ENCODE results near the gene DLG5. TPM values are rescaled to one million over a fixed set of nuclear protein-coding genes. Genes with fewer than 3 reads are reported as not detected.
A peak's percentile ranks its signal among the peaks of the same experiment; 100 is the strongest.

Gene DLG5
- total RNA-seq, 2 experiments from 2014 or later = 2.1 to 2.3 TPM

GRCh38 chr10:77898323-77899079 is 28.1 kb downstream of the DLG5 start:
- ATAC-seq = no peak
- Mint-ChIP-seq H3K27me3 (peaks cover 2% of the 10 kb centered on the region), H3K9me3 (ENCODE audit: low read depth) (no peaks in the 10 kb centered on the region), H3K27ac (no peak overlapping the region), H3K4me3 (no peak overlapping the region), H3K36me3 (ENCODE audit: low read depth) (no peaks in the 10 kb centered on the region), H3K4me1 (peaks cover 2% of the 10 kb centered on the region)
- intact Hi-C loops (cut with DNase I, micrococcal nuclease) = no loop called here
- ChIA-PET POLR2A (interaction anchor here (0.5 kb wide), 1 partner anchor 40 kb away, joined by 3 read pairs; no protein-coding TSS in a partner anchor), CTCF (no interaction called here)
- DNase-seq = no peak

DNA sequence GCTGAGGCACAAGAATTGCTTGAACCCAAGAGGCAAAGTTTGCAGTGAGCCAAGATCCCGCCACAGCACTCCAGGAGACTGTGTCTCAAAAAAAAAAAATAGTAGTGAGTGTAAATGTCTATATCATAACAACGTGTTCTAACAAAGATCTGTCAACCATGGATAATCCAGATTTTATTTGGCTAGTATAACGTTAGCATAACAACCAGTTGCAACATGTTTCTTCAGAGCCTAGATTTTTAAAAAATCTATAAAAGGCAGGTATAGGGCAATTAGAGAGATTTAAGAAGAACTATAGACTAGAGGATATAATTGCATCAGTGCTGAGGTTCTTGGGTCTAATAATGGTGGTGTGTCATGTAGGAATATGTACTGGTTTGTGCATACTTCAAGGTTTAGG is 30.5 kb downstream of the DLG5 start:
- H3K27me3 Mint-ChIP-seq = peaks cover 2% of the 10 kb centered on the region
- ChIA-PET POLR2A (no interaction called here), CTCF (no interaction called here)
- H3K27ac Mint-ChIP-seq = no peak overlapping the region
- intact Hi-C loops (cut with DNase I, micrococcal nuclease) = no loop called here
- no peaks in the 10 kb centered on the region for H3K36me3 Mint-ChIP-seq (ENCODE audit: low read depth)
- no peak for DNase-seq
- no peak for ATAC-seq
- no peaks in the 10 kb centered on the region for H3K9me3 Mint-ChIP-seq (ENCODE audit: low read depth)
- H3K4me1 Mint-ChIP-seq = peaks cover 2% of the 10 kb centered on the region
- no peak overlapping the region for H3K4me3 Mint-ChIP-seq

DNA sequence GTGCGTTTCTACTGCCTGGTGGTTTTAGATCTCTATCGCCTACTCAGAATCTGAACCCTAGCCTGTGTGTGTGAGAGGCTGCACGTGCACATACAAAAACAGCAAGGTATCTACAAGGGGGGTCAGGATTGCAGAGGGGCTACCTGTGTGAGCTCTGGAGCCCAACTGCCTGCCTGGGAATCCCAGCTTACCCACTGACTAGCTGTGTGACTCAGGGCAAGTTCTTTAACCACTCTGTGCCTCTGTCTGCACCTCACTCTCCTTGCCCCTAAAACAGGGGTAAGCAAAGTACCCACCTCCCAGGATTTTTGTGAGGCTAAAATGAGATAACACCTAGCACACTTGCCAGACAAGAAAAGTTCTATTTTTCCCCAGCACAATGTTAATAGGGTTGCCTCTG is 32.5 kb downstream of the DLG5 start:
- H3K27me3 Mint-ChIP-seq = no peaks in the 10 kb centered on the region
- ATAC-seq = no peak
- H3K36me3 Mint-ChIP-seq (ENCODE audit: low read depth) = no peaks in the 10 kb centered on the region

DNA sequence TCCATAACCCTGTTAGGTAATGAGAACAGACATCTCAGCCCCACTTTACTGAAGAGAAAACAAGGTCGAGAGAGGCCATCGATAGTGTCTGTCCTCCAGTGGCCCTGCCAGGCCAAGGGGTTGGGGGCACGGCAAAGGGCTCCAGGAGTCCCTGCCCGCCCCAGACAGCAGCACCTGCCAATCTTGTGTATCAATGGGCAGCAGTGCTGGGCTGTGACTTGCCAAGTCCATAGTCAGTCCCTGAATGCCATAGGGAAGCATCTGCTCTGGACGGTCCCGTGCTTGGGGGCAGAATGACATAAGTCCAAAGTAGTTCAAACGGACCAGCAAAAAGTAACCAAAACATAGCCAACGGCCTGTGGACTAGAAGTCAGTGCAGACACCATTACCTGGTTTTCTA is 33.2 kb downstream of the DLG5 start:
- DNase-seq (no peak), ATAC-seq (no peak)
- H3K36me3 Mint-ChIP-seq (ENCODE audit: low read depth) = no peaks in the 10 kb centered on the region
- no peak overlapping the region for H3K27ac Mint-ChIP-seq
- H3K9me3 Mint-ChIP-seq (ENCODE audit: low read depth) = no peaks in the 10 kb centered on the region
- no peaks in the 10 kb centered on the region for H3K27me3 Mint-ChIP-seq
- intact Hi-C loops (cut with DNase I, micrococcal nuclease) = no loop called here
- ChIA-PET CTCF (no interaction called here), POLR2A (no interaction called here)
- H3K4me3 Mint-ChIP-seq = no peak overlapping the region
- peaks cover 2% of the 10 kb centered on the region for H3K4me1 Mint-ChIP-seq

More for the DNA sequence above, 32.5 kb downstream of the DLG5 start:
- intact Hi-C loops (cut with DNase I, micrococcal nuclease) = no loop called here
- Mint-ChIP-seq H3K4me3 (no peak overlapping the region), H3K27ac (no peak overlapping the region), H3K9me3 (ENCODE audit: low read depth) (no peaks in the 10 kb centered on the region), H3K4me1 (peaks cover 2% of the 10 kb centered on the region)
- ChIA-PET CTCF (no interaction called here), POLR2A (no interaction called here)
- no peak for DNase-seq

DNA sequence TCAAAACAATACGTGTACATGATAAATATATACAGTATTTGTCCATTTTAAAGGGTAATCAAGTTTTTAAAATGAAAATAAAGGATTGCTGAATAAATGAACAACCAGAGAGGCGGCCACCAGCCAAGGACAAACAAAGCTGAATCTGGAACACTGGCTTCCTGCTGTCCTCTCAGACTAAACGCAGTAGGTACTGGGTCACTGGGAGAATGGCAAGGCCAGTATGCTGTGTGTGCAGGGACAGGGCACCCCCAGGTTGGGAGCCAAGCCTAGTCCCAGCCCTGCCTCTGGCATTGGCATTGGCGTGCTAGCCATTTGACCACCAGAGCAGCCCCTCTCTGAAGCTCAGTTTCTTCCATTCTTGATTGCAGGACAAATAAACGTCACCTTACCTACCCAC is 33.8 kb downstream of the DLG5 start:
- CTCF ChIA-PET = no interaction called here
- H3K9me3 Mint-ChIP-seq (ENCODE audit: low read depth) = no peaks in the 10 kb centered on the region
- ATAC-seq = no peak

GRCh38 chr10:77892021-77892739 is 34.4 kb downstream of the DLG5 start:
- H3K36me3 Mint-ChIP-seq (ENCODE audit: low read depth) = no peaks in the 10 kb centered on the region
- no peak overlapping the region for H3K4me3 Mint-ChIP-seq
- no peak for DNase-seq
- intact Hi-C loops (cut with DNase I, micrococcal nuclease) = no loop called here
- ATAC-seq = no peak
- ChIA-PET CTCF (no interaction called here), POLR2A (no interaction called here)
- peaks cover 2% of the 10 kb centered on the region for H3K4me1 Mint-ChIP-seq
- no peak overlapping the region for H3K27ac Mint-ChIP-seq
- H3K27me3 Mint-ChIP-seq = no peaks in the 10 kb centered on the region
- H3K9me3 Mint-ChIP-seq (ENCODE audit: low read depth) = no peaks in the 10 kb centered on the region

More for the DNA sequence above, 33.8 kb downstream of the DLG5 start:
- DNase-seq = no peak
- Mint-ChIP-seq H3K4me3 (no peak overlapping the region), H3K27ac (no peak overlapping the region), H3K4me1 (peaks cover 2% of the 10 kb centered on the region), H3K27me3 (no peaks in the 10 kb centered on the region), H3K36me3 (ENCODE audit: low read depth) (no peaks in the 10 kb centered on the region)
- intact Hi-C loops (cut with DNase I, micrococcal nuclease) = no loop called here
- POLR2A ChIA-PET = no interaction called here

GRCh38 chr10:77890097-77890496 is 36.5 kb downstream of the DLG5 start:
- no peak overlapping the region for H3K27ac Mint-ChIP-seq
- no peak for ATAC-seq
- H3K27me3 Mint-ChIP-seq = no peaks in the 10 kb centered on the region
- intact Hi-C loops (cut with DNase I, micrococcal nuclease) = no loop called here
- H3K36me3 Mint-ChIP-seq (ENCODE audit: low read depth) = no peaks in the 10 kb centered on the region
- no peaks in the 10 kb centered on the region for H3K9me3 Mint-ChIP-seq (ENCODE audit: low read depth)
- H3K4me1 Mint-ChIP-seq = peaks cover 2% of the 10 kb centered on the region
- POLR2A ChIA-PET = no interaction called here
- H3K4me3 Mint-ChIP-seq = no peak overlapping the region
- peak; percentile 16 for DNase-seq
- CTCF ChIA-PET = interaction anchor here (0.5 to 1.0 kb wide), 3 partner anchors 21 to 720 kb away, joined by 3 read pairs; no protein-coding TSS in a partner anchor

DNA sequence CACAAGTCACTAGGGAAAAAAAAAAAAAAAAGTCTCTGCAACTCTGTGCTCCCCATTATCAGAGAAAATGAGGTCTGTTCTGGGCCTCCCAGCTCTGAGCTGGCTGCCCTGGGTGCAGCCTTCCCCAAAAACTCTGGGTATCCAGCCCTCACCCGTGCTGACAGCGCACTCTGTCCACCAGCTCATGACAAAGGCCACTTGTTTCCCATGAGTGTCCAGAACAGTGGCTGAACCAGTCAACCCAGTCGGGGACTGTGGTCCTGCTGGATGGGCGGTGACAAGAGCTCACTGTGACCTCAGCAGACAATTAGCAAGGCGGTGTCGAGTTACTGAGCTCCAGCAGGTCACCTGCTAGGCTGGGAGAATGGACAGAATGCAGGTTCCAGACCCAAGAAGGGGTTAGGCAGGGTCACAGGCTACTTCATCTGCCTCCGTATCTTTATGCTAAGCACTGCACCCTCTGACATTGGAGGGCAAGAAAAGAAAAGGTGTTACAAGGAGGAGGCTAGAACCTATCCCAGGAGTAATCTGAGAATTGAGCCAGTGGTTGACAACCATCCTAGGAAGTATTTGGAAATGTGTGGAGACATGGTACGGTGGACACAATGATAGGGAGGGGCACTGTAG is 37.2 kb downstream of the DLG5 start:
- ATAC-seq = no peak
- peaks cover 2% of the 10 kb centered on the region for H3K4me1 Mint-ChIP-seq
- DNase-seq = no peak
- no peaks in the 10 kb centered on the region for H3K9me3 Mint-ChIP-seq (ENCODE audit: low read depth)
- ChIA-PET CTCF (interaction anchor here (0.5 to 1.0 kb wide), 4 partner anchors 20 to 720 kb away, joined by 3 read pairs; no protein-coding TSS in a partner anchor), POLR2A (no interaction called here)
- intact Hi-C loops (cut with DNase I, micrococcal nuclease) = no loop called here
- H3K36me3 Mint-ChIP-seq (ENCODE audit: low read depth) = no peaks in the 10 kb centered on the region
- H3K27me3 Mint-ChIP-seq = no peaks in the 10 kb centered on the region
- no peak overlapping the region for H3K4me3 Mint-ChIP-seq
- H3K27ac Mint-ChIP-seq = no peak overlapping the region

GRCh38 chr10:77888356-77888703 is 38.2 kb downstream of the DLG5 start:
- Mint-ChIP-seq H3K9me3 (ENCODE audit: low read depth) (no peaks in the 10 kb centered on the region), H3K27ac (no peak overlapping the region), H3K4me1 (no peaks in the 10 kb centered on the region), H3K36me3 (ENCODE audit: low read depth) (no peaks in the 10 kb centered on the region), H3K4me3 (no peak overlapping the region), H3K27me3 (no peaks in the 10 kb centered on the region)
- ATAC-seq (no peak), DNase-seq (no peak)
- intact Hi-C loops (cut with DNase I, micrococcal nuclease) = no loop called here
- POLR2A ChIA-PET = no interaction called here
- CTCF ChIA-PET = no interaction called here

GRCh38 chr10:77887631-77888355 is 38.8 kb downstream of the DLG5 start:
- ChIA-PET CTCF (no interaction called here), POLR2A (no interaction called here)
- ATAC-seq (no peak), DNase-seq (no peak)
- intact Hi-C loops (cut with DNase I, micrococcal nuclease) = no loop called here
- H3K4me1 Mint-ChIP-seq = no peaks in the 10 kb centered on the region
- no peaks in the 10 kb centered on the region for H3K36me3 Mint-ChIP-seq (ENCODE audit: low read depth)
- H3K4me3 Mint-ChIP-seq = no peak overlapping the region
- H3K9me3 Mint-ChIP-seq (ENCODE audit: low read depth) = no peaks in the 10 kb centered on the region
- no peak overlapping the region for H3K27ac Mint-ChIP-seq
- no peaks in the 10 kb centered on the region for H3K27me3 Mint-ChIP-seq

GRCh38 chr10:77886795-77887355 is 39.7 kb downstream of the DLG5 start:
- Mint-ChIP-seq H3K36me3 (ENCODE audit: low read depth) (no peaks in the 10 kb centered on the region), H3K4me3 (no peak overlapping the region), H3K27me3 (no peaks in the 10 kb centered on the region), H3K27ac (no peak overlapping the region), H3K9me3 (ENCODE audit: low read depth) (no peaks in the 10 kb centered on the region), H3K4me1 (no peaks in the 10 kb centered on the region)
- ChIA-PET CTCF (no interaction called here), POLR2A (no interaction called here)
- DNase-seq (no peak), ATAC-seq (no peak)
- intact Hi-C loops (cut with DNase I, micrococcal nuclease) = no loop called here

Measured in activated CD4-positive, alpha-beta T cell treated with anti-CD3 and anti-CD28 coated beads for 36 hours (primary cell).